Measurements from ENCODE around the gene GOLGA2.

GOLGA2 gene

GRCh38 chr9:128206484-128206883 lies 69.3 kb downstream of the GOLGA2 start:
- ATAC-seq, result no peak
- H3K27ac Mint-ChIP-seq, result no peak overlapping the region
- no peak overlapping the region for H3K4me3 Mint-ChIP-seq
- H3K4me1 Mint-ChIP-seq, result peaks cover 16% of the 10 kb centered on the region
- no peaks in the 10 kb centered on the region for H3K36me3 Mint-ChIP-seq
- peaks cover 58% of the 10 kb centered on the region for H3K27me3 Mint-ChIP-seq
- H3K9me3 Mint-ChIP-seq, result no peaks in the 10 kb centered on the region
